Parathyroid adenoma (tissue), 2 donors: ENCODE measurements around the gene HDHD2.

Experiments used
- H2AFZ ChIP-seq: fragments of 300-600 bp; sonication (generic); one replicate; pipeline ENCODE4 v1.7.0; 2017; ENCODE audit warnings: antibody characterized with exemption, mild to moderate bottlenecking
- H3K27ac ChIP-seq: fragments of 300-600 bp; sonication (generic); one replicate; pipeline ENCODE4 v1.7.0; 2017
- H3K27me3 ChIP-seq: fragments of 300-600 bp; sonication (generic); one replicate; pipeline ENCODE4 v1.7.0; 2017; ENCODE audit warnings: low read length; ENCODE audit not compliant: control insufficient read depth, insufficient read depth
- H3K36me3 ChIP-seq: fragments of 300-600 bp; sonication (generic); one replicate; pipeline ENCODE4 v1.7.0; 2017; ENCODE audit warnings: low read length; ENCODE audit not compliant: control insufficient read depth, insufficient read depth
- H3K4me1 ChIP-seq: fragments of 300-600 bp; sonication (generic); one replicate; pipeline ENCODE4 v1.7.0; 2017; ENCODE audit warnings: control low read depth
- H3K4me2 ChIP-seq: fragments of 300-600 bp; sonication (generic); one replicate; pipeline ENCODE4 v1.7.0; 2017; ENCODE audit warnings: low read length
- H3K4me3 ChIP-seq: fragments of 300-600 bp; sonication (generic); one replicate; pipeline ENCODE4 v1.7.0; 2017; ENCODE audit warnings: low read depth, low read length
- H3K79me2 ChIP-seq: fragments of 300-600 bp; sonication (generic); one replicate; pipeline ENCODE4 v1.7.0; 2017; ENCODE audit warnings: control low read depth
- H3K9ac ChIP-seq: fragments of 300-600 bp; sonication (generic); one replicate; pipeline ENCODE4 v1.7.0; 2017; ENCODE audit warnings: mild to moderate bottlenecking
- H3K9me3 ChIP-seq: fragments of 300-600 bp; sonication (generic); one replicate; pipeline ENCODE4 v1.7.0; 2017; ENCODE audit warnings: low read length; ENCODE audit not compliant: control insufficient read depth
- TF ChIP-seq, protein P1 (sequence below): fragments of 300-600 bp; sonication (generic); IDR thresholded peaks from one replicate; pipeline ENCODE4 v1.7.0; 2017; ENCODE audit warnings: antibody characterized with exemption, mild to moderate bottlenecking
- donor health status: primary hyperparathyroidism.

The HDHD2 gene

DNA sequence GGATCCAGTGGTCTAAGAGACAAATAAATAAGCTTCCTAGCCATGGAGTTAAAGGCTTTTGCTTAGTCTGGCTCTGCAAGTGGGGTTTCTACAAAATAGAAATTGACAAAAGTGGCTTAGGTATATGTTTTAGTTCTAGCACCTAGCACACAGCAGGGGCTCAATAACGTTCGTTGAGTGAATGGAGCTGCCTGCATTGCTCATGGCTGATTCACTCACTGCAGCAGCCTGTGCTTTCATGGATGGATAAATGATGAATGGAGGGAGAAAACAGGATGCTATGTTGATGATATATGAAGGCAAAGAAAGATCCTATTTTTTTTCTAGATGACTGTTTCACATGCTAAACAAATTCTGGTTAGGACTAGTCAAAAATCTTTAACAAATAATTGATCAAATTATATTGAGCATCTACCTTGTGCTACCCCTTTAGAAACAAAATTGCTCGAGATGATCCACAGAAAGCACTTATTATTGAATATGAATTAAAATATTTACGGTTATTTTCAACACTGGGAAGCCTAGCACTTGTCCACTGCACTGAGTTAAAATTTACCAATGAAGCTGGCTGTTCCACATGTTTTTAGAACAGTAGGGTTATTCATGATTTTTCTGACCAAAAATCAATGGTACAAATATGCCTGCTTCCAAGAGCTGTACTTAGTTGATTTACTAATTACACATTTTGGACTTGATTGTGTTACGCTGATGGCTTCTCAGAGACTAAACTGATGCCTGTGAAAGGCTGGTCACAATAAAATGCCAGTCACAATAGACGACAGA is 39.6 kb downstream of the HDHD2 start:
- Histone ChIP-seq H3K4me3 (no peak overlapping the region), H3K9ac (no peak overlapping the region), H3K4me2 (no peak overlapping the region), H3K36me3 (no peaks in the 10 kb centered on the region), H3K9me3 (no peaks in the 10 kb centered on the region), H3K27ac (no peak overlapping the region), H2AFZ (no peak overlapping the region), H3K79me2 (no peaks in the 10 kb centered on the region), H3K27me3 (no peaks in the 10 kb centered on the region), H3K4me1 (no peaks in the 10 kb centered on the region)
- TF ChIP-seq, protein P1, sequence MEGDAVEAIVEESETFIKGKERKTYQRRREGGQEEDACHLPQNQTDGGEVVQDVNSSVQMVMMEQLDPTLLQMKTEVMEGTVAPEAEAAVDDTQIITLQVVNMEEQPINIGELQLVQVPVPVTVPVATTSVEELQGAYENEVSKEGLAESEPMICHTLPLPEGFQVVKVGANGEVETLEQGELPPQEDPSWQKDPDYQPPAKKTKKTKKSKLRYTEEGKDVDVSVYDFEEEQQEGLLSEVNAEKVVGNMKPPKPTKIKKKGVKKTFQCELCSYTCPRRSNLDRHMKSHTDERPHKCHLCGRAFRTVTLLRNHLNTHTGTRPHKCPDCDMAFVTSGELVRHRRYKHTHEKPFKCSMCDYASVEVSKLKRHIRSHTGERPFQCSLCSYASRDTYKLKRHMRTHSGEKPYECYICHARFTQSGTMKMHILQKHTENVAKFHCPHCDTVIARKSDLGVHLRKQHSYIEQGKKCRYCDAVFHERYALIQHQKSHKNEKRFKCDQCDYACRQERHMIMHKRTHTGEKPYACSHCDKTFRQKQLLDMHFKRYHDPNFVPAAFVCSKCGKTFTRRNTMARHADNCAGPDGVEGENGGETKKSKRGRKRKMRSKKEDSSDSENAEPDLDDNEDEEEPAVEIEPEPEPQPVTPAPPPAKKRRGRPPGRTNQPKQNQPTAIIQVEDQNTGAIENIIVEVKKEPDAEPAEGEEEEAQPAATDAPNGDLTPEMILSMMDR, result no peak

DNA sequence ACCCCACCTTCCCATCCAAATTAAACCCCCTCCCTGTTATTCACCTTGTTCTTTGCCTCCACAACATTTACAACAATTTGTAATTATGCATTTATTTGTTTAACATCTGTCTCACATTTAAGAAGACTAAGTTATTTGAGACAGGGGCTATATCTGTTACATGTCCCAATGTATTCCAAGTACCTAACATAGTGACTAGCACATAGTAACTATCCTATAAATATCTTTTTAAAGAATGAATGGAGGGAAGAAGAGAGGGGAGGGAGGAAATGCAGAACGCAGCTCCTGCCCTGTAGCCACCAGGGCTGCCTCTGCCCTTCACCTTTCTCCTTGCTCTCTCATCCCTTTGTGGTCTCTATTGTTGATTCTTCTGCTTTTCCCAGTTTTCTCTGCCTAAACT is 40.6 kb downstream of the HDHD2 start:
- Histone ChIP-seq H3K4me3 (no peak overlapping the region), H2AFZ (no peak overlapping the region), H3K9ac (no peak overlapping the region), H3K27ac (no peak overlapping the region), H3K79me2 (no peaks in the 10 kb centered on the region), H3K9me3 (no peaks in the 10 kb centered on the region), H3K4me1 (no peaks in the 10 kb centered on the region), H3K36me3 (no peaks in the 10 kb centered on the region), H3K4me2 (no peak overlapping the region), H3K27me3 (no peaks in the 10 kb centered on the region)
- TF ChIP-seq, protein P1, result no peak

DNA sequence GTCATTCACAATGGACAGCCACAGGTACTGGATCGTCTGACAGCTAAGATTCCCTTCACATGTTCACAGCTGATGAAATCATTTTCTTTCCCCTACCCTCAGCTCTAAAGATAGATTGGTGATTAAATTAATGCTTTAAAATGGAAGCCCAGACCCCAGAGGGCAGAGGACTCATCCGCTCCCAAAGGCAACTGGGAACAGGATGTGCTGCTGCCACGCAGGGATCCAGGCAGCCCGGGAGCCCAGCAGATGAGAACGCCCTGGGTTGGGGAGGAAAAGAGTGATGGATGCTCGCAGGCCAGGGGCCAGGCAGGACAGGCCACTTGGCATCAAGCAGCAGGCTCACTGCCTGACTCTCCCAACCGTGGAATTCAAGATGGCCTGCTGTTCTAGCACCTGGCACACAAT is 41.3 kb downstream of the HDHD2 start:
- TF ChIP-seq, protein P1, result no peak
- Histone ChIP-seq H3K9me3 (no peaks in the 10 kb centered on the region), H3K4me3 (no peak overlapping the region), H3K4me2 (no peak overlapping the region), H3K27me3 (no peaks in the 10 kb centered on the region), H3K9ac (no peak overlapping the region), H3K36me3 (no peaks in the 10 kb centered on the region), H3K79me2 (no peaks in the 10 kb centered on the region), H2AFZ (no peak overlapping the region), H3K27ac (no peak overlapping the region), H3K4me1 (no peaks in the 10 kb centered on the region)

DNA sequence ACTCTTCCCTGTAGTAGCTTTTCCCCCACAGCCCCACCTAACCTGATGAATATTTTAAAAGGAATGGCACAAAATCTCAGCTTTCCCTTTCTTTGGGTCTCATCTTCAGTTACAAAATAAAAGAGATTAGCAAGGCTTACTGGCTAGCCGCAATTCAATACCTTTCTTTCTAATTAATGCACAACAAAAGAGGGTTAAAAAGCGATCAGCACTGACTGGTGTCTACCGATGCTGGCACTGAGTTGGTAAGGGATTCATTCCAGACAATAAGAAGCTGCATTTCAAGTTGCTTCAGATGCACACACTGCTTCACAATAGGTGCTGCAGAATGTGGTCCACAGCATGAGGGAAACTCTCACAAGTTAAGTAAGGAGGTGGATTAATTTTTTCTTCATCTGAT is 41.9 kb downstream of the HDHD2 start:
- no peaks in the 10 kb centered on the region for H3K9me3 ChIP-seq
- no peak overlapping the region for H2AFZ ChIP-seq
- no peaks in the 10 kb centered on the region for H3K4me1 ChIP-seq
- no peak overlapping the region for H3K4me2 ChIP-seq
- H3K9ac ChIP-seq, result no peak overlapping the region
- H3K79me2 ChIP-seq, result no peaks in the 10 kb centered on the region
- TF ChIP-seq, protein P1, result no peak
- H3K27me3 ChIP-seq, result no peaks in the 10 kb centered on the region
- H3K4me3 ChIP-seq, result no peak overlapping the region
- H3K27ac ChIP-seq, result no peak overlapping the region
- H3K36me3 ChIP-seq, result no peaks in the 10 kb centered on the region
